T-helper 2 cell treated with Interferon-gamma antibody and Interleukin-4, amounts not matched to agents 5 μg/mL and 100 μg/mL, for 36 hours (primary cell): ENCODE data around the gene ZNF441.

Source experiments
- DNase-seq: peaks from one replicate; pipeline ENCODE4 v3.0.0; 2021; ENCODE audit warnings: low spot score
- H3K27ac Mint-ChIP-seq: one replicate; pipeline ENCODE4 v1.8.0; 2021; ENCODE audit warnings: mild to moderate bottlenecking, mixed read lengths
- H3K27me3 Mint-ChIP-seq: one replicate; pipeline ENCODE4 v1.8.0; 2021; ENCODE audit warnings: low read depth, mixed read lengths
- H3K36me3 Mint-ChIP-seq: one replicate; pipeline ENCODE4 v1.8.0; 2021; ENCODE audit warnings: low read depth, mixed read lengths
- H3K4me1 Mint-ChIP-seq: one replicate; pipeline ENCODE4 v1.8.0; 2021; ENCODE audit warnings: low read depth, mixed read lengths
- H3K4me3 Mint-ChIP-seq: one replicate; pipeline ENCODE4 v1.8.0; 2022; ENCODE audit warnings: mild to moderate bottlenecking, moderate library complexity, mixed read lengths
- H3K9me3 Mint-ChIP-seq: one replicate; pipeline ENCODE4 v1.8.0; 2021; ENCODE audit warnings: mixed read lengths

The ZNF441 gene

DNA sequence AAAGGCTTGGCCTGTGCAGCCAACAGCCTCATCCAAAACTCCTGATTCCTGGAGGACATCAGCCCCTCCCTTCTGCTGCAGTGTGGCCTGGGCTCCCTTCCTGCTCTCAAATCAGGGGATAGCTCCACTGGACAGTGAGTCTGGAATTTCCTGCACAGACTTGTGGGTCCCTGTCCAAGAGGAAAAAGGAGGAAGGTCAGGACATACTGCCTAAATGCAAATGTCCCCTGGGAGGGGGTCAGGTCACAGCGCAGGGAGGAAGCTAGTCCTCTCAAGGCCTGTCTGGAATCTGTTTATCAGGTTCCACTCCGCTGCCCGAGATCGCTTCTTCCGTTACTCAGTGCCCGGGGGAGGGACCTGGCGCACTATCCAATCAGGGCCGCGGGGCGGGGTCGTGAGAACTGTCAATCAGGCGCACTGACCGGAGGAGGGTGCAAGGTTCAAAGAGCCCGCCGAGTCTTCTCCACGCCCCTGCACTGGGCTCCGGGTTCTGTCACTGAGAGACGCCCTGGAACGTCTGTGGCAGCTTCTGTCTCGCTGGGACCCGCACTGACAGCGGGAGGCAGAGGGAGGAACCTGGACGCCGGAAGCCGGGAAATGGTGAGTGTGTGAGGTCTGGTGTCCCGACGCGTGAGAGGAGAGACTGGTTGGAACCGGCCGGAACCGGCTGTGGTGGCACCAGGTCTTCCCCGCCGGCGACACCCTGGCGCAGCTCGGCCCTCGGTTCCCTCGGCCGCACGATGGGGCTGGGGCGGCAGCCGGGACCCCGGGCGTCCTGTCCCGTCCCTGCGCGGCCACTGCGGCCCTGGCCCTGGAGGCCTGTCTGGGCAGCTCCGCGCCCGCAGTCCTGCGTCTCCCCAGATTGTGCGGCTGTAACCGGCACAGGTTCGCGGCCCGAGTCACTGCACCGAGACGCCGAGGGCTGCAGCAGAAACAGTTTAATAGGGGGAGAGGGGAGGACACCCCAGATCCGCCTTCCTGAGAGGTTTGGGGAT lies at the start of gene ZNF441:
ZNF441 (plus strand) TSS at position 404 of the 995 bp plus-strand sequence; CDS start at position 598, 194 bp downstream.
- Mint-ChIP-seq H3K4me3 (peak within 1 kb of the TSS; percentile 96), H3K27ac (peak within 1 kb of the TSS; percentile 97), H3K36me3 (peaks cover 28% of the 10 kb centered on the region), H3K27me3 (peaks cover 5% of the 10 kb centered on the region), H3K9me3 (peaks cover 54% of the 10 kb centered on the region), H3K4me1 (peaks cover 7% of the 10 kb centered on the region)
- DNase-seq = peak; percentile 91

DNA sequence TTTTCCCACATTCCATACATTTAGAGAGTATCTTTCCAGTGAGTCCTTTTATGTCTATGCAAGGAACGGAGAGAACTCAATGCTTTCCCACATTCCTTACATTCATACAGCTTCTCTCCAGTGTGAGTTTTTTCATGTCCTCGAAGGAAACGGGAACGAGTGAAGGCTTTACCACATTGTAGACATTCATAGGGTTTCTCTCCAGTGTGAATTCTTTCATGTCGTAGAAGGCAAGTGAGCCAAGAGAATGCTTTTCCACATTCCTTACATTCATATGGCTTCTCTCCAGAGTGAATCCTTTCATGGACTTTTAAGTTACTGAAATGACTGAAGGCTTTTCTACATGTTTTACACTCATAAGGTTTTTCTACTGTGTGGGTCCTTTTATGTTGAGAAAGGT lies 45.1 kb upstream of the ZNF441 start:
- no peaks in the 10 kb centered on the region for H3K4me1 Mint-ChIP-seq
- H3K27me3 Mint-ChIP-seq = no peaks in the 10 kb centered on the region
- DNase-seq = no peak
- H3K27ac Mint-ChIP-seq = no peak overlapping the region
- H3K36me3 Mint-ChIP-seq = peaks cover 64% of the 10 kb centered on the region
- H3K9me3 Mint-ChIP-seq = peaks cover 70% of the 10 kb centered on the region
- H3K4me3 Mint-ChIP-seq = no peak overlapping the region

DNA sequence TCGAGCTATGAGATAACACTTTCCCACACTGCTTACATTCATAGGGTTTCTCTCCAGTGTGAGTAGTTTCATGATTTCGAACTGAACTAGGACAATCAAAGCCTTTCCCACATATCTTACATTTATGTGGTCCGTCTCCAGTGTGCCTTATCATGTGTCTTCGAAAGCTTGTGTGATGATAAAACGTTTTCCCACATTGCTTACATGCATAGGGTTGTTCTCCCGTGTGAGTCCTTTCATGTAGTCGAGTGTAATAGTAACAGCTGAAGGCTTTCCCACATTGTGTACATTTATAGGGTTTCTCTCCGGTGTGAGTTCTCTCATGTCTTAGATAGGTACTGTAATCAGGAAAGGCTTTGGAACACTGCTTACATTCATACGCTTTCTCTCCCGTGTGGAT lies 44.4 kb upstream of the ZNF441 start:
- Mint-ChIP-seq H3K9me3 (peaks cover 70% of the 10 kb centered on the region), H3K4me3 (no peak overlapping the region)

DNA sequence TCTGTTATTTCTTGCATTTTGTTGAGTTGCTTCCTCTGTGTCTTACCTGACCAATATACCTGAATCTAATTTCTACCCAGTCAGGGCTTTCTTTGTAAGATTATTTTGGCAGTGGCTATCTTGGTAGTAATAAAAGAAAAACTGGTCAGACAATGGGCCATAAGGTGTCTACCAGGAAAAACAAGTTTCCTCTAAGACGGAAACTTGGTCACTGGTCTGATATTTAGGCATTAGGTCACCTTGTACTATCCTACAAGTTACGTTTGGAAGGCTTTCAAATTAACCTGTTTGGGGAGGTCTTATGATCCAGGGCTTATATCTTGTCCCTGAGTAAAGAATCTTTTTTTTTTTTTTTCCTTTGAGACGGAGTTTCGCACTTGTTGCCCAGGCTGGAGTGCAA lies 37.2 kb upstream of the ZNF441 start:
- peaks cover 55% of the 10 kb centered on the region for H3K36me3 Mint-ChIP-seq
- H3K4me1 Mint-ChIP-seq = no peaks in the 10 kb centered on the region
- DNase-seq = no peak
- H3K9me3 Mint-ChIP-seq = peaks cover 54% of the 10 kb centered on the region
- H3K27me3 Mint-ChIP-seq = no peaks in the 10 kb centered on the region
- no peak overlapping the region for H3K4me3 Mint-ChIP-seq
- no peak overlapping the region for H3K27ac Mint-ChIP-seq

More for the DNA sequence above, 44.4 kb upstream of the ZNF441 start:
- no peak for DNase-seq
- H3K36me3 Mint-ChIP-seq = peaks cover 66% of the 10 kb centered on the region
- H3K4me1 Mint-ChIP-seq = no peaks in the 10 kb centered on the region
- H3K27me3 Mint-ChIP-seq = no peaks in the 10 kb centered on the region
- no peak overlapping the region for H3K27ac Mint-ChIP-seq

DNA sequence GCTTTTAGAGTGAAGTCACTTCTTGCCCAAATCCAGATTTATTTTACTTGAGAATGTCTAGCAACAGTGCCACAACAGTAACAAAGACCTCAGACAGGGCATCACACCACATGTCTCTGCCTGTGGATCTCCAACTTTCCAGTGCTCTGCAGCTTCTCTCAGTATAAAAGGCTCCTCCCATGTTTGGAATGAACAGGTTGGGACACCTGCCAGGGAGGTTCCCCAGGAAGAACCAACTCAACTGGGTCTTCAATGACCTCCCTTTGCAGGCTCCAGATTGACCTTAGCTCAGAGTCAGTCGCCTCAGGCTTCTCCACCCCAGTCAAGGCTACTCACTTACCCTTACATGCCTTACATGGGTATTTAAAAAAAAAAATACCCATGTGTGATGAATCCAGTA lies 31.4 kb upstream of the ZNF441 start:
- Mint-ChIP-seq H3K9me3 (peaks cover 19% of the 10 kb centered on the region), H3K27me3 (peaks cover 1% of the 10 kb centered on the region)

DNA sequence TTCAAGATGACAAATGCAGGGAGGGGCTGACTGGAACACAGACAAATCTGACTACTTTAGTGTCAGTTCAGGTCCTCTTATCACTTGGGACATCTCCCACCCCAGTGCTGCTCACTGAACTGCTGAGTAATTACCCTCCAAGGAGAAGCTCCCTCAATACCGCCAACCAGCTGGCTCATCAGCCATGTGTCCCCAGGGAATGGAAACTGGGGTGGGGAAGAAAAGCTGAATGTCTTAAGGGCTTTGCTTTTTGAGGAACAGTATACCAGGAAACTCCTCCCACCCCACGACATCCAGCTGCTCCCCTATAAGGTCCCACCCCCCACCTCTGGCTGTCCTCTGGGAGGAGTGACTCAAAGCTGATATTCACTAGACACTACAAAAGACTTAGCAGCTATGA lies 30.1 kb upstream of the ZNF441 start:
- Mint-ChIP-seq H3K4me3 (peak overlapping the region; percentile 100), H3K36me3 (peaks cover 21% of the 10 kb centered on the region), H3K9me3 (peaks cover 14% of the 10 kb centered on the region), H3K27me3 (peaks cover 4% of the 10 kb centered on the region), H3K27ac (no peak overlapping the region), H3K4me1 (peaks cover 11% of the 10 kb centered on the region)
- peak; percentile 5 for DNase-seq

More for the DNA sequence above, 31.4 kb upstream of the ZNF441 start:
- DNase-seq = no peak
- Mint-ChIP-seq H3K4me3 (no peak overlapping the region), H3K27ac (no peak overlapping the region), H3K36me3 (peaks cover 28% of the 10 kb centered on the region), H3K4me1 (peaks cover 11% of the 10 kb centered on the region)

DNA sequence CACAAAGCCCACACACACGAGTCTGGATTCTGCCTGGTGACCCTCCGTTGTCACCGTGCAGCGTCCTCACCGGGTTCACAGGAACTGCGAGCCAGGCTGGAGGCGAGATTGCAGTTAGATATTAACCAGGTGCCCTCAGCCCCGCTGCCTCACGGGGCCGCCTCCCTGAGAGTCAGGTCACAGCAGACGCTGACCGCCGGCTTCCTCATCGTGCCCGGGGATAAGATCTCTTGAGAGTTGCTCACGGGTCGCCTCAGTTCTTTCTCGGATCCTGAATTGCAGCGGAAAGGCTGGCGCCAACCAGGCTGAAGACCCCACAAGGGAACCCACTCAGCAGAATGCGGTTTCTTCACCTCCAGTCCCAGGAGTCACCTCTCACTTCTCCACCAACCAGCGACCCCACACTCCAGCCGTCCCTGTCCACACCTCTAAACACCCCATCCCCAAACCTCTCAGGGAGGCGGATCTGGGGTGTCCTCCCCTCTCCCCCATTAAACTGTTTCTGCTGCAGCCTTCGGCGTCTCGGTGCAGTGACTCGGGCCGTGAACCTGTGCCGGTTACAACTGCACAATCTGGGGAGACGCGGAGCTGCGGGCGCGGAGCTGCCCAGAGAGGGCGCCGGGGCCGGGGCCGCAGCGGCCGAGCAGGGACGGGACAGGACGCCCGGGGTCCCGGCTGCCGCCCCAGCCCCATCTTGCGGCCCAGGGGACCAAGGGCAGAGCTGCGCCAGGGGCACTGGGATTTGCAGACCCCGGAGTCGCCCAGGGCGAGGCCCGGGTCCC lies 28.6 kb upstream of the ZNF441 start:
- H3K27ac Mint-ChIP-seq = peak overlapping the region; percentile 86

DNA sequence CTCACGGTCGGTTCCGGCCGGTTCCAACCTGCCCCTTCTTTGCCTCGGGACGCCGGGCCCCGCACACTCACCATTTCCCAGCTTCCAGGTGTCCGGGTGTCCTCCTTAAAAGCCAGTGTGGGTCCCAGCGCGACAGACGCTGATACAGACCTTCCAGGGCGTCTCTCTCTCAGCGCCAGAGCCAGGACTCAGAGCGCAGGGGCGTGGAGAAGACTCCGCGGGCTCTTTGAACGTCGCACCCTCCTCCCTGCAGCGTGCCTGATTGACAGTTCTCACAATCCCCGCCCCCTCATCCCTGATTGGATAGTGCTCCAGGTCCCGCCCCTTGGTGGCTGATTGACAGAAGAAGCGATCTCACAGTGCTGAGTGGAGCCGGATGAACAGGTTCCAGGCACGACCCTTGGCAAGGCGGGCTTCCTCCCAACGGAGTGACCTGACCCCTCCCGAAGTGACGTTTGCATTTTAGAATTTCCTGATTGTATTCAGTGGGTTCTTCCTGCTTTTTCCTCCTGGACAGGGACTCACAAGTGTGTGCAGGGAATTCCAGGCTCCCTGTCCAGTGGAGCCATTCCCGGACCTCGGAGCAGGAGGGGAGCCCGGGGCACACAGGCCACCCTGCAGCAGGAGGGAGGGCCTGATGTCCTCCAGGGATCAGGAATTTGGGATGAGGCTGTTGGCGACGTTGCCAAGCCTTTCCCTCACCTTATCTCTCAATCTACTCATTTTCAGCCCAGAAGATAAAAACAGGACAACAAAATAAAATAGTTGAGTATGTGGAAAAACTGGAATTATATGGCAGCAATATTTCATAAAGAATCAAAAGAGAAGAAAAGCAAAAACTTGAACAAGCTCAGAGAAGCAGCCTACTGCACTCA lies 27.8 kb upstream of the ZNF441 start, which contains the start of gene ZNF823:
ZNF823 (minus strand) TSS at position 201 of the 875 bp plus-strand sequence; CDS start at position 74, 127 bp downstream.
- peaks cover 20% of the 10 kb centered on the region for H3K9me3 Mint-ChIP-seq
- peaks cover 4% of the 10 kb centered on the region for H3K27me3 Mint-ChIP-seq
- DNase-seq = peak; percentile 94
- H3K4me1 Mint-ChIP-seq = peaks cover 11% of the 10 kb centered on the region
- peaks cover 18% of the 10 kb centered on the region for H3K36me3 Mint-ChIP-seq
- H3K27ac Mint-ChIP-seq = peak within 1 kb of the TSS; percentile 98
- H3K4me3 Mint-ChIP-seq = peak within 1 kb of the TSS; percentile 100

More for the DNA sequence above, 28.6 kb upstream of the ZNF441 start:
- peak overlapping the region; percentile 100 for H3K4me3 Mint-ChIP-seq
- peaks cover 11% of the 10 kb centered on the region for H3K4me1 Mint-ChIP-seq
- peaks cover 18% of the 10 kb centered on the region for H3K36me3 Mint-ChIP-seq
- peaks cover 17% of the 10 kb centered on the region for H3K9me3 Mint-ChIP-seq
- peak; percentile 41 for DNase-seq
- peaks cover 4% of the 10 kb centered on the region for H3K27me3 Mint-ChIP-seq

DNA sequence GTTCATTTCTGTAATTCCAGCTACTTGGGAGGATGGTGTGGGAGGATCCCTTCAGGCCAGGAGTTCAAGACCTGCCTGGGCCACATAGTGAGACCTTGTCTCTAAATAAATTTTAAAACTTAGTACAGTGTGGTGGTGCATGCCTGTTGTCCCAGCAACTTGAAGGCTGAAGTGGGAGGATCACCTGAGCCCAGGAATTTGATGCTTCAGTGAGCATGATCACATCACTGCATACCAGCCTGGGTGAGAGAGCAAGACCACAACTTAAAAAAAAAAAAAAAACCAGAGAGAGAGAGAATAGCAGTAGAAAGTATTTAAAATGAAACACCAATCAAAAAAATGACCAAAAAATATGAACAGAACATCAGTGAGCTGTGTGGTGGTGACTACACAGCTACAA lies 20.9 kb upstream of the ZNF441 start:
- Mint-ChIP-seq H3K9me3 (peaks cover 60% of the 10 kb centered on the region), H3K27ac (no peak overlapping the region), H3K36me3 (peaks cover 2% of the 10 kb centered on the region), H3K27me3 (no peaks in the 10 kb centered on the region), H3K4me3 (no peak overlapping the region), H3K4me1 (no peaks in the 10 kb centered on the region)
- no peak for DNase-seq

DNA sequence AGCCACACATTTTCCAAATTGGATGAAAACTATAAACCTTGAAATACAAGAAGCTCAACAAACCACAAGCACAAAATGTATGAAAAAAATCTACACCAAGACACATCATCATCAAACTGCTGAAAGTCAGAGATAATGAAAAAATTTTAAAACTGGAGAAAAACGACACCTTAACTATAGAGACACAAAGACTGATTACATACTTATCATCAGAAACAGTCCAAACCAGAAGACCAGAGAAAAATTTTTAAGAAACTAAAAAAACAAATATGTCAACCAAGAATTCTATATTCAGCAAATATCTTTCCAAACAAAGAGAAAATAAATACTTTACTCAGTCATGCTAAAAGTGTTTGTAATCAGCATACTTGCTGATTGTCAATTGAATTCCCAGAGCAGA lies 19.5 kb upstream of the ZNF441 start:
- Mint-ChIP-seq H3K4me3 (no peak overlapping the region), H3K27me3 (no peaks in the 10 kb centered on the region)

DNA sequence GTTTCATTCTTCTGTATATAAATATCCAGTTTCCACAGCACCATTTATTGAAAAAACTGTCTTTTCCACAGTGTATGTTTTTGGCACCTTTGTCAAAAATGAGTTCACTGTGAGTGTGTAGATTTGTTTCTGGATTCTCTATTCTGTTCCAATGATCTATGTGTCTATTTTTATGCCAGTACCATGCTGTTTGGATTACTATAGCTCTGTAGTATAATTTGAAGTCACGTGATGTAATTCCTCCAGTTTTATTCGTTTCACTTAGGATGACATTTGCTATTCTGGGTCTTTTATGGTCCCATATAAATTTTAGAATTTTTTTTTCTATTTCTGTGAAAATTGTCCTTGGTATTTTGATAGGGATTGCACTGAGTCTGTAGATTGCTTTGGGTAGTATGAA lies 17.0 kb upstream of the ZNF441 start:
- Mint-ChIP-seq H3K9me3 (peaks cover 77% of the 10 kb centered on the region), H3K4me1 (no peaks in the 10 kb centered on the region), H3K4me3 (no peak overlapping the region), H3K36me3 (peaks cover 2% of the 10 kb centered on the region), H3K27ac (no peak overlapping the region), H3K27me3 (no peaks in the 10 kb centered on the region)
- DNase-seq = no peak

More for the DNA sequence above, 19.5 kb upstream of the ZNF441 start:
- no peak for DNase-seq
- Mint-ChIP-seq H3K27ac (no peak overlapping the region), H3K9me3 (peaks cover 73% of the 10 kb centered on the region), H3K36me3 (peaks cover 2% of the 10 kb centered on the region), H3K4me1 (no peaks in the 10 kb centered on the region)

DNA sequence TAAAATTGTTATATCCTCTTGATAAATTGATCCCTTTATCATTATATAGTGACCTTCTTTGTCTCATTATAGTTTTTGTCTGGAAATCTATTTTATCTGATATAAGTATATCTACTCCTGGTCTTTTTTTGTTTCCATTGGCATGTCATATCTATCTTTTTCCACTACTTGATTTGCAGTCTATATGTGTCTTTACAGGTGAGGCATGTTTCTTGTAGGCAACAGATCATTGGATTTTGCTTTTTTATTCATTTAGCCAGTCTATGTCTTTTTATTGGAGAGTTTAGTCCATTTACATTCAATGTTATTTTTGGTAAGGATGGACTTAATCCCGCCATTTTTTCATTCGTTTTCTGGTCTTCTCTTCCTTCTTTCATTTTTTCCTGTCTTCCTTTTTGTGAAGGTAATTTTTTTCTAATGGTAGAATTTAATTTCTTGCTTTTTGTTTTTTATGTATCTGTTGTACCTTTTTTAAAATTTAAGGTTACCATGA lies 14.5 kb upstream of the ZNF441 start:
- peaks cover 2% of the 10 kb centered on the region for H3K36me3 Mint-ChIP-seq
- no peak overlapping the region for H3K27ac Mint-ChIP-seq
- H3K4me1 Mint-ChIP-seq = no peaks in the 10 kb centered on the region
- no peaks in the 10 kb centered on the region for H3K27me3 Mint-ChIP-seq
- H3K4me3 Mint-ChIP-seq = no peak overlapping the region
- DNase-seq = no peak
- peaks cover 83% of the 10 kb centered on the region for H3K9me3 Mint-ChIP-seq

DNA sequence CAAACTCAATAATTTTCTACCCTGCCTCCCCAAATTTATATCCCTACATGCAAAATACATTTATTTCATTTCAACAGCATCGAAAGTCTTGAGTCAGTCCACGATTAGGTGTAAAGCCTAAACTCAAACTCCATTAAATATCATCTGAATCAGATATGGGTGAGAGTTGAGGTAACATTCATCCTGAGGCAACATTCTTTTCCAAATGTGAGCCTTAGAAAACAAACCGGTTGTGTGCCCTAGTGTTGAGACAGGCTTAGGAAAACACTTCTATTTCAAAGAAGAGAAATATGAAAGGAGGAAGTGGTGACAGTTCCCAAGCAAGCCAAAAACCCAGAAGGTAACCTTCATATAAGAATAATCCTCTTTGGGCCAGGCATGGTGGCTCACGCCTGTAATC lies 12.1 kb upstream of the ZNF441 start:
- H3K36me3 Mint-ChIP-seq = no peaks in the 10 kb centered on the region
- H3K27ac Mint-ChIP-seq = no peak overlapping the region
- H3K27me3 Mint-ChIP-seq = no peaks in the 10 kb centered on the region
- H3K9me3 Mint-ChIP-seq = peaks cover 73% of the 10 kb centered on the region
- H3K4me1 Mint-ChIP-seq = no peaks in the 10 kb centered on the region
- no peak overlapping the region for H3K4me3 Mint-ChIP-seq
- DNase-seq = no peak
